ENCODE measurements around the gene ACVRL1. TPM values are rescaled to one million over a fixed set of nuclear protein-coding genes. Genes with fewer than 3 reads are reported as not detected.

ACVRL1 gene
- polyA plus RNA-seq, 1 donor (not counting 4 experiments of a cell fraction or from before 2014, with no cell fraction given): not detected

DNA sequence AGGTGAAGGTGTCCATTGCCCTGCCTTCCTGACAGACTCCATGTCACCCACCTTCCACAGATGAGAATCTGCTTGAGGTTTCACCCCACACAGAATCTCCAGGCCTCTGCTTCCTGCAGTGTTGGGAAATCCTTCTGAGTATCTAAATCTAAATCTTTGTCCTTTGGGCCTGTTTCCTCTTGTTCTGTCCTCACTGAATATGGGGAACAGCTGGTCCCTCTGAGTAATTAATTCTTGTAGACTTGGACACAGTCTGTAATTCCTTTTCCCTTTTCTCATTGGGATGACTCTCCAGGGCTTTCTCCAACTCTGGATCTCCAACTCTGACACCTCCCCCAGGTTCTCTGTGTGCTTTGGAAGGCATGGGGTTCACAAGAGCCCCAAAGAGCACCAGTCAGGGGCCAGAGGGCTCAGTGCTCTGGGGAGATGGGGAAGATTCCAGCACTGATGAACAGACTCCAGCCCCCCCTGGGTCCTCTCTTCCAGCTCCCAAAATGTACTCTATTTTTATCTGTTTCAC, 2.3 kb upstream of the ACVRL1 start:
- Histone ChIP-seq H4K20me1 (ENCODE audit: control insufficient read depth, extremely low read depth, insufficient read depth, low read length) (no peaks in the 10 kb centered on the region), H3K9ac (ENCODE audit: control insufficient read depth, extremely low read depth, insufficient read depth, low read length) (no peak overlapping the region), H3K4me1 (ENCODE audit: control insufficient read depth, extremely low read depth, insufficient read depth, low read length) (peaks cover 8% of the 10 kb centered on the region), H3K27ac (ENCODE audit: control insufficient read depth, insufficient read depth, low read length) (no peak overlapping the region), H3K79me2 (ENCODE audit: control insufficient read depth, insufficient read depth, low read length) (no peaks in the 10 kb centered on the region), H3K9me1 (ENCODE audit: control insufficient read depth, extremely low read depth, insufficient read depth, low read length) (no peaks in the 10 kb centered on the region), H3K4me2 (ENCODE audit: control insufficient read depth, extremely low read depth, insufficient read depth, low read depth, low read length) (no peak overlapping the region), H3K27me3 (ENCODE audit: control insufficient read depth, extremely low read depth, insufficient read depth, low read length) (peaks cover 34% of the 10 kb centered on the region), H2AFZ (ENCODE audit: control insufficient read depth, low read length) (no peak overlapping the region), H3K36me3 (ENCODE audit: control insufficient read depth in 2 of 2, extremely low read depth in 1 of 2, insufficient read depth in 2 of 2, low read length in 2 of 2) (no peaks in the 10 kb centered on the region), H3K4me3 (ENCODE audit: control insufficient read depth in 2 of 3, extremely low read depth in 1 of 3, insufficient read depth in 2 of 3, low read depth in 1 of 3, low read length in 3 of 3) (no peak overlapping the region), H3K9me3 (ENCODE audit: control insufficient read depth, low read depth, low read length) (no peaks in the 10 kb centered on the region)
- no peak for DNase-seq (ENCODE audit: low read depth, low spot score)
- FAIRE-seq: no peak
- dilution Hi-C loops (cut with MboI; ENCODE audit: extremely low pct_ligation_motif_present, low sequenced_read_pairs): no loop called here
- TF ChIP-seq EZH2 (IDR thresholded peaks at IDR 0.05; ENCODE audit: low read length): no peak
- TF ChIP-seq, protein P1, sequence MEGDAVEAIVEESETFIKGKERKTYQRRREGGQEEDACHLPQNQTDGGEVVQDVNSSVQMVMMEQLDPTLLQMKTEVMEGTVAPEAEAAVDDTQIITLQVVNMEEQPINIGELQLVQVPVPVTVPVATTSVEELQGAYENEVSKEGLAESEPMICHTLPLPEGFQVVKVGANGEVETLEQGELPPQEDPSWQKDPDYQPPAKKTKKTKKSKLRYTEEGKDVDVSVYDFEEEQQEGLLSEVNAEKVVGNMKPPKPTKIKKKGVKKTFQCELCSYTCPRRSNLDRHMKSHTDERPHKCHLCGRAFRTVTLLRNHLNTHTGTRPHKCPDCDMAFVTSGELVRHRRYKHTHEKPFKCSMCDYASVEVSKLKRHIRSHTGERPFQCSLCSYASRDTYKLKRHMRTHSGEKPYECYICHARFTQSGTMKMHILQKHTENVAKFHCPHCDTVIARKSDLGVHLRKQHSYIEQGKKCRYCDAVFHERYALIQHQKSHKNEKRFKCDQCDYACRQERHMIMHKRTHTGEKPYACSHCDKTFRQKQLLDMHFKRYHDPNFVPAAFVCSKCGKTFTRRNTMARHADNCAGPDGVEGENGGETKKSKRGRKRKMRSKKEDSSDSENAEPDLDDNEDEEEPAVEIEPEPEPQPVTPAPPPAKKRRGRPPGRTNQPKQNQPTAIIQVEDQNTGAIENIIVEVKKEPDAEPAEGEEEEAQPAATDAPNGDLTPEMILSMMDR (optimal IDR thresholded peaks at IDR 0.05 in 1 of 3, IDR thresholded peaks at IDR 0.05 in 1 of 3, conservative IDR thresholded peaks at IDR 0.05 in 1 of 3; ENCODE audit: extremely low read depth in 1 of 3, insufficient read depth in 2 of 3, low read length in 3 of 3): no peak

DNA sequence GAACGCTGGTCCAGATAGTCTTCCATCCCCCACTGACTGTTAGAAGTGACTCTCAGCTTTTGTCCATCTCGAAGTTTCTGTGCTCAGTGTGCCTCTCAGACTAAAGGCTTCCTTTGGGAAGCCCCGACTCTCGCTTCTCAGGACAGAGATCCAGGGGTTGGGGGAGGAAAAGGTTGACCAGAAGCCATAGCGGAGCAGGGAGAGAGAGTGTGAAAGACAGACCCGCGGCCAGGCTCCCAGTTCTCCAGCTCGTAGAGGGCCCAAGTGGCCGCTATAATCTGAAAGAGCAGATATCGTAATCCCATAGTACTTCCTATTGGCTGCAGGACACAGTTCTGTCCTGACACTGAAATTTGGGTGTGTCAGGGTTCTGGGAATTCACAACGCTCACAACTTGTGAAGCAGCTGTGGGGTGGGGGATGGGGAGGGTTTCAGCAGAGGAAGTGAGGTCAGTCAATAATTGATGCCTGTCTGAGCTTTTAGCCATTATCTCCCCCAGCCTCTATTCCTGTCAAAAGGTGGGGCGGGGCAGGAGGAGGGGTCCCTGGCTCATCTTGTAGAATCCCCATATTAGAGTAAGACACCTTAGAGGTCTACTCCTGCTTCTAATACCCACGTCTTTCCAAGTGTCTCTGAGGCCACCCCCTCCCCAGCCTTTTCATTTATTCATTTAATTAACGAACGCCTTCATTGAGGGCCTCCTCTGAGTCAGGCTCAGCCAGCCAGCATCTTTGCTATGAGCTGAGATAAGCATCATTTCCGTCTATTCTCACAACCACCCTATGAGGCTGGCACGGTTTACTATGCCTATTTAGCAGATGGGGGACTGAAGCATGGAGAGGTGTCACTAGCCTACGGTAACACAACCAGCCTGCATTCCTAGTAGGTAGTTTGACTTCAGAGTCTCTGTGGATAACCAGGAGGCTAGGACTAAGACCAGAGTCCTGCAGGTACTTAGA, 1.6 kb upstream of the ACVRL1 start:
- no peak for TF ChIP-seq EZH2 (IDR thresholded peaks at IDR 0.05; ENCODE audit: low read length)
- TF ChIP-seq, protein P1 (optimal IDR thresholded peaks at IDR 0.05 in 1 of 3, IDR thresholded peaks at IDR 0.05 in 1 of 3, conservative IDR thresholded peaks at IDR 0.05 in 1 of 3; ENCODE audit: extremely low read depth in 1 of 3, insufficient read depth in 2 of 3, low read length in 3 of 3): no peak
- no peaks in the 10 kb centered on the region for H4K20me1 ChIP-seq (ENCODE audit: control insufficient read depth, extremely low read depth, insufficient read depth, low read length)
- H3K4me1 ChIP-seq (ENCODE audit: control insufficient read depth, extremely low read depth, insufficient read depth, low read length): peaks cover 8% of the 10 kb centered on the region
- H3K79me2 ChIP-seq (ENCODE audit: control insufficient read depth, insufficient read depth, low read length): no peaks in the 10 kb centered on the region
- no peaks in the 10 kb centered on the region for H3K36me3 ChIP-seq (ENCODE audit: control insufficient read depth in 2 of 2, extremely low read depth in 1 of 2, insufficient read depth in 2 of 2, low read length in 2 of 2)
- FAIRE-seq: no peak
- peaks cover 31% of the 10 kb centered on the region for H3K27me3 ChIP-seq (ENCODE audit: control insufficient read depth, extremely low read depth, insufficient read depth, low read length)
- dilution Hi-C loops (cut with MboI; ENCODE audit: extremely low pct_ligation_motif_present, low sequenced_read_pairs): no loop called here
- no peaks in the 10 kb centered on the region for H3K9me1 ChIP-seq (ENCODE audit: control insufficient read depth, extremely low read depth, insufficient read depth, low read length)
- H2AFZ ChIP-seq (ENCODE audit: control insufficient read depth, low read length): no peak overlapping the region
- H3K27ac ChIP-seq (ENCODE audit: control insufficient read depth, insufficient read depth, low read length): no peak overlapping the region
- H3K4me3 ChIP-seq (ENCODE audit: control insufficient read depth in 2 of 3, extremely low read depth in 1 of 3, insufficient read depth in 2 of 3, low read depth in 1 of 3, low read length in 3 of 3): no peak overlapping the region
- H3K9me3 ChIP-seq (ENCODE audit: control insufficient read depth, low read depth, low read length): no peaks in the 10 kb centered on the region
- no peak overlapping the region for H3K4me2 ChIP-seq (ENCODE audit: control insufficient read depth, extremely low read depth, insufficient read depth, low read depth, low read length)
- no peak for DNase-seq (ENCODE audit: low read depth, low spot score)
- H3K9ac ChIP-seq (ENCODE audit: control insufficient read depth, extremely low read depth, insufficient read depth, low read length): no peak overlapping the region

Data from keratinocyte (primary cell).